Left ventricle myocardium superior (tissue), 1 donor: ENCODE results near the gene ANKRD22. TPM values are rescaled to one million over a fixed set of nuclear protein-coding genes. Genes with fewer than 3 reads are reported as not detected.

ENCODE experiments used
- total RNA-seq: library from RNA; stranded (reverse); fragmentation: NEBNext Ultra II Directional; extraction: Animal tissue kit (Norgen Biotek cat#: 25700); gene quantifications from one replicate; pipeline ENCODE4 v1.2.1, GENCODE V29; 2021
- donor health status: DM: no; HTN: yes; CAD: no; lungs with severe emphysema.

Gene ANKRD22
- total RNA-seq, 1 donor from 2014 or later: not detected

Other genes with a start within 250 kb of the ANKRD22 start
- not detected for gene LIPF, start 187.4 kb downstream of the ANKRD22 start, total RNA-seq
- not detected for gene LIPK, start 145.6 kb downstream of the ANKRD22 start, total RNA-seq
- gene LIPN, start 91.8 kb downstream of the ANKRD22 start, total RNA-seq: 0.22 TPM
- not detected for gene LIPM, start 49.1 kb downstream of the ANKRD22 start, total RNA-seq
- 2.4 TPM for gene STAMBPL1, start 28.4 kb upstream of the ANKRD22 start, total RNA-seq
- 53.5 TPM for gene ACTA2, start 100.9 kb upstream of the ANKRD22 start, total RNA-seq
- gene FAS, start 139.0 kb upstream of the ANKRD22 start, total RNA-seq: 4.0 TPM